Upper lobe of left lung (tissue), 6 donors: ENCODE results near the gene SP100. TPM values are rescaled to one million over a fixed set of nuclear protein-coding genes. Genes with fewer than 3 reads are reported as not detected.

Source experiments
- ATAC-seq, 2 donors: fragments of 200-7000 bp; cut with Tn5 transposase; one replicate each; pipeline ENCODE4 v1.9.1; 2022; ENCODE audit warnings: mild to moderate bottlenecking in 2 of 2, moderate library complexity in 2 of 2; ENCODE audit not compliant: low FRiP score in 2 of 2
- DNase-seq, 2 donors: peaks; one replicate each; pipeline ENCODE4 v3.0.0-alpha.2; 2019 to 2020
- H3K27ac ChIP-seq, 4 donors: fragments of 200-600 bp; sonication (generic); one replicate each; pipeline ENCODE4 v1.5.1; 2016 to 2019
- H3K27me3 ChIP-seq, 4 donors: fragments of 200-600 bp; sonication (generic); one replicate each; pipeline ENCODE4 v1.5.1; 2017 to 2019
- H3K36me3 ChIP-seq, 4 donors: fragments of 200-600 bp; sonication (generic); one replicate each; pipeline ENCODE4 v1.5.1; 2016 to 2019
- H3K4me1 ChIP-seq, 4 donors: fragments of 200-600 bp; sonication (generic); one replicate each; pipeline ENCODE4 v1.5.1; 2018 to 2019
- H3K4me3 ChIP-seq, 4 donors: fragments of 200-600 bp; sonication (generic); one replicate each; pipeline ENCODE4 v1.5.1; 2017 to 2019; ENCODE audit warnings: mild to moderate bottlenecking in 2 of 4, moderate library complexity in 1 of 4
- H3K9me3 ChIP-seq, 4 donors: fragments of 200-600 bp; sonication (generic); one replicate each; pipeline ENCODE4 v1.5.1; 2018 to 2019
- CTCF ChIP-seq, 6 experiments: fragments of 450-650 bp in 4 of 6; fragments of 200-600 bp in 2 of 6; sonication (generic) in 2 of 6; IDR thresholded peaks; one replicate each; pipeline ENCODE4 v1.5.1; 2016 to 2019; ENCODE audit warnings: antibody characterized with exemption in 6 of 6
- EP300 ChIP-seq, 4 donors: sonication (generic); formaldehyde crosslinking; IDR thresholded peaks; one replicate each; pipeline ENCODE4 v1.5.1; 2017; ENCODE audit warnings: antibody characterized with exemption in 4 of 4, control low read depth in 2 of 4
- POLR2A ChIP-seq, 4 donors: fragments of 450-650 bp; IDR thresholded peaks; one replicate each; pipeline ENCODE4 v1.5.1; 2016 to 2017; ENCODE audit warnings: antibody characterized with exemption in 4 of 4, mild to moderate bottlenecking in 2 of 4
- POLR2AphosphoS5 ChIP-seq, 2 donors: sonication (generic); formaldehyde crosslinking; IDR thresholded peaks; one replicate each; pipeline ENCODE4 v1.5.1; 2017; ENCODE audit warnings: antibody characterized with exemption in 2 of 2
- WGBS, 2 donors: methylation state at CpG; one replicate each; pipeline ENCODE4 v1.1.5; 2017 to 2018; 5-methylcytosine and 5-hydroxymethylcytosine counted together
- total RNA-seq, 6 donors: library from RNA; depleted of rRNA in 4 of 6; stranded (reverse); fragments of >200 nt in 4 of 6; gene quantifications; one replicate each; pipeline versions ENCODE4 v1.1.0 to v1.2.1, GENCODE V29; 2016 to 2021
- donor health status: DM: no; HTN: no; CAD: no; lungs with moderate emphysema.
- donor health status: DM: no; HTN: yes; CAD: no; lungs with severe emphysema.

SP100 gene
- total RNA-seq, 6 donors from 2014 or later: 117 to 260 (median 153) TPM

GRCh38 chr2:230569298-230569697, 153.3 kb downstream of the SP100 start:
- 74 to 94% methylated on average over 2 of the region's 2 CpGs for WGBS, 2 donors
- H3K36me3 ChIP-seq: no peaks in the 10 kb centered on the region
- ATAC-seq (no peak), DNase-seq (no peak)
- no peaks in the 10 kb centered on the region for H3K4me1 ChIP-seq
- no peak overlapping the region for H3K27ac ChIP-seq
- H3K27me3 ChIP-seq: no peaks in the 10 kb centered on the region
- no peak for TF ChIP-seq POLR2AphosphoS5 (IDR thresholded peaks at IDR 0.05)
- no peaks in the 10 kb centered on the region for H3K9me3 ChIP-seq
- H3K4me3 ChIP-seq: no peak overlapping the region

- H3K36me3 ChIP-seq: no peaks in the 10 kb centered on the region
- TF ChIP-seq POLR2AphosphoS5 (IDR thresholded peaks at IDR 0.05): no peak
- no peak for TF ChIP-seq POLR2A (IDR thresholded peaks at IDR 0.05)
- no peak for TF ChIP-seq CTCF (IDR thresholded peaks at IDR 0.05)
- no peak for TF ChIP-seq EP300 (IDR thresholded peaks at IDR 0.05)
- H3K9me3 ChIP-seq: no peaks in the 10 kb centered on the region
- no peaks in the 10 kb centered on the region for H3K27me3 ChIP-seq
- H3K4me1 ChIP-seq: no peaks in the 10 kb centered on the region
- ATAC-seq (no peak), DNase-seq (no peak)
- H3K27ac ChIP-seq: no peak overlapping the region
- whole genome bisulfite sequencing, 2 donors: 100% methylated on average over 1 of the region's 1 CpG; no CpG with 5 or more reads in 1 of the 2 donors
- no peak overlapping the region for H3K4me3 ChIP-seq
Observed at GRCh38 chr2:230570987-230571386, 155.0 kb downstream of the SP100 start.

- 75 to 82% methylated on average over 9 of the region's 9 CpGs for WGBS, 2 donors
- TF ChIP-seq POLR2A (IDR thresholded peaks at IDR 0.05) (no peak), POLR2AphosphoS5 (IDR thresholded peaks at IDR 0.05) (no peak), CTCF (IDR thresholded peaks at IDR 0.05) (no peak)
- DNase-seq: no peak
- Histone ChIP-seq H3K4me1 (no peaks in the 10 kb centered on the region), H3K4me3 (no peak overlapping the region), H3K9me3 (no peaks in the 10 kb centered on the region), H3K27ac (no peak overlapping the region), H3K27me3 (no peaks in the 10 kb centered on the region), H3K36me3 (no peaks in the 10 kb centered on the region)
- no peak for ATAC-seq
Observed at GRCh38 chr2:230575642-230576324, 159.8 kb downstream of the SP100 start.

- H3K27ac ChIP-seq: no peak overlapping the region
- H3K4me1 ChIP-seq: no peaks in the 10 kb centered on the region
- no peaks in the 10 kb centered on the region for H3K36me3 ChIP-seq
- H3K4me3 ChIP-seq: no peak overlapping the region
- WGBS, 2 donors: 68 to 74% methylated on average over 6 of the region's 6 CpGs
- no peak for ATAC-seq
- no peaks in the 10 kb centered on the region for H3K9me3 ChIP-seq
- no peaks in the 10 kb centered on the region for H3K27me3 ChIP-seq
- DNase-seq: no peak
- TF ChIP-seq POLR2A (IDR thresholded peaks at IDR 0.05) (no peak), POLR2AphosphoS5 (IDR thresholded peaks at IDR 0.05) (no peak), EP300 (IDR thresholded peaks at IDR 0.05) (no peak), CTCF (IDR thresholded peaks at IDR 0.05) (no peak)
Observed at GRCh38 chr2:230577114-230577513, 161.1 kb downstream of the SP100 start.

- H3K9me3 ChIP-seq: no peaks in the 10 kb centered on the region
- 8 to 17% methylated on average over 2 of the region's 2 CpGs for WGBS, 2 donors
- ATAC-seq: no peak
Observed at GRCh38 chr2:230578106-230578505, 162.1 kb downstream of the SP100 start.

More at GRCh38 chr2:230578106-230578505, 162.1 kb downstream of the SP100 start:
- TF ChIP-seq CTCF (IDR thresholded peaks at IDR 0.05): no peak
- no peak for TF ChIP-seq POLR2AphosphoS5 (IDR thresholded peaks at IDR 0.05)
- H3K4me3 ChIP-seq: no peak overlapping the region
- no peak overlapping the region for H3K27ac ChIP-seq
- DNase-seq: no peak
- no peaks in the 10 kb centered on the region for H3K4me1 ChIP-seq
- no peaks in the 10 kb centered on the region for H3K27me3 ChIP-seq
- no peaks in the 10 kb centered on the region for H3K36me3 ChIP-seq
